HK-2 (cell line): ENCODE data around the gene TMC4.
"Not testable (repeated sequence)": the region's sequence is repeated elsewhere in the genome, so short reads cannot be mapped to it uniquely, and the experiment has no call there.

ENCODE experiments used
- DNase-seq: peaks from one replicate; pipeline ENCODE4 v3.0.0-alpha.2; 2018; ENCODE audit not compliant: unreplicated experiment

Gene TMC4

DNA sequence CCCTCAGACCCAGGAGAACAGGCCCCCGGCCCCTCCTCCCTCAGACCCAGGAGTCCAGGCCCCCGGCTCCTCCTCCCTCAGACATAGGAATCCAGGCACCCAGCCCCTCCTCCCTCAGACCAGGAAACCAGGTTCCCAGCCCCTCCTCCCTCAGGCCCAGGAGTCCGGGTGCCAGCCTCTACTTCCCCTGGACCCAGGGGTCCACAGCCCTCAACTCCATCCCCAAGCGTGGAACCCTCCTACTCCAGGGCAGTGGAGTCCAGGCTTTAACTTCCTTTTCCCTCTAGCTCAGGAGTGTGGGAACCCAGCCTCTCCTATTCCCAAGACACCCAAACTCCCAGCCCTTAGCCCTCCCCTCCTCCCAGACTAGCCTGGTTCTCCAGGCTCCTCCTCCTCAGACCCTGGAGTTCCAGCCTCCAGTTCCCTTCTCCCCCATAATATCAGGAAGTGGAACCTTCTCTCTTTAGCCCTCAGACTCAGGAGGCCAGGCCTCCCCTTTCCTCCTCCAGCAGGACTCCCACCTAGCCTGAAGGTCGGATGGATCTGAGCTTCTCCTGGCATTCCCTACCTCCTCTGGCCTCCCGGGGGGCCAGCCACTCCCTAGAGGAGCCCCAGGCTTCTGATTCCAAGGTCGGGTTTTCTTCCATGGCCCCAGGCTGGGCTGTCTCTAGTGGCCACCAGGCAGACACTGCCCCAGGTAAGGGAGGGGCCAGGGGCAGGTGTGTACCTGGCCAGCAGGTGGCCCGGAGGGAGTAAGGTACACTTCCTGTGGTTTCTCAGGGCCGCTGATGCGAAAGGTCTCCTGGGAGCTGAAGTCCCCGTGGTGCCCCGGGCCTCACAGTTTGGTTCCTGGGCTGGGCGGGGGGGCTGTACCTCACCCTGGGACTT lies at the start of gene TMC4:
Gene TMC4 (minus strand): TSS at position 690 of the 888 bp plus-strand sequence. CDS start 43 bp downstream, at position 647.
- DNase-seq: no peak

DNA sequence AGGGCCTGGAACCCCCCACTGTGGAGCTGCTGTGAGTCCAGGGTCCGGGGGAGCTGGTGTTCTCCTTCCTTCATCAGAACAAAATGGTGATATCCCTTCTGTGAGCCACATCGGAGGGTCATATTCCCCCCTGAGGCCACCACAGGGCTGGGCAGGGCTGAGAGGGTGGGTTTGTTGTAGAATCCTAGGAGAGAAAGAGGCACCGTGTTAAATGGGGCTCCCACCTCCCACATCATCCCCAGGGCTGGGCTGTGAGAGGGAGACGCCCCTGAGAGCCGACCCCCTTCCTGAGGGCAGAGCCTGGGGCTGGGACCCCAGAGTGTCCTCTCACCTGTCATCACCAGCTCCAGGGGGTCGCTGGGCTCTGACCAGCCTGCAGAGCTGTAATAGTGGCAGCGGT lies 49.0 kb upstream of the TMC4 start:
- DNase-seq: not testable (repeated sequence)

DNA sequence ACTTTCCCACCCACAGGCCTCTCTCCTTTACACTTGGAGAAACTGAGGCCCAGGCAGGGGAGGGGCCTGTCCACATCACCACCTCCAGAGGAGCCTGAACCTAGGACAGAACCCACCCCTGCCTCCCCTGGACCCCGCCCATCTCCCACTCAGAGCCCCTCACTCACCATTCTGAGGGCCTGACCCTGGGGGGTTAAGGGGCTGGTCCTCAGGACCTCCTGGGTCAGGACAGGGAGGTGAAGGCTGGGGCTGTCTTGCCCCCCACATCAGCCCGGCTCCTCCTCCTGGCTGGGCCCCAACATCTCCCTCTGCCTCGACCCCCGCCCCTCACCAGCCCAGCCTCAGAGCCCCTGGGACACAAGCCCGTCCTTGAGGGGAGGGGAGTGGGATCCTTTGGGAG lies 46.7 kb upstream of the TMC4 start:
- DNase-seq: not testable (repeated sequence)

GRCh38 chr19:54218960-54219661 lies 46.2 kb upstream of the TMC4 start:
- no peak for DNase-seq

GRCh38 chr19:54218259-54218658 lies 45.3 kb upstream of the TMC4 start:
- no peak for DNase-seq

- DNase-seq: not testable (repeated sequence)
Observed at GRCh38 chr19:54217517-54218247, 44.7 kb upstream of the TMC4 start.

DNA sequence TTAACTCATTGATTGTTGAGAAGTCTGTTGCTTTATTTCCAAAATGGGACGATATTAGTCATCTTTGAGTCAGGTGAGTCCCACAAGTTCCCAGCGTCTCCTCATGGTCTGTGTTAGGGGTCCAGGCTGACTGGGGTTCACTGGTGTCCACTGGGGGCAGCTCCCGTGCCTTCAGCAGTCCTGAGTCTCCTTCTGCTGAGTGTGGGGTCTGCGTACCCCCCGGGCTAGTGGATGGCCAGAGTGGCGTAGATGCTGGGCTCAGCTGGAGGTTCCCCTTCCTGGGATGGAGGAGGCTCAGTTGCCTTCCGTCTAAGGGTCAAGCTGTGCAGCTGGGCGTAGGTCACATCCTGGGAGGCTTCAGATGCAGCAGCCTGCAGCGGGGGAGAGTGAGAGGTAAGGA lies 43.9 kb upstream of the TMC4 start:
- no peak for DNase-seq

GRCh38 chr19:54214734-54215133 lies 41.8 kb upstream of the TMC4 start:
- not testable (repeated sequence) for DNase-seq

DNA sequence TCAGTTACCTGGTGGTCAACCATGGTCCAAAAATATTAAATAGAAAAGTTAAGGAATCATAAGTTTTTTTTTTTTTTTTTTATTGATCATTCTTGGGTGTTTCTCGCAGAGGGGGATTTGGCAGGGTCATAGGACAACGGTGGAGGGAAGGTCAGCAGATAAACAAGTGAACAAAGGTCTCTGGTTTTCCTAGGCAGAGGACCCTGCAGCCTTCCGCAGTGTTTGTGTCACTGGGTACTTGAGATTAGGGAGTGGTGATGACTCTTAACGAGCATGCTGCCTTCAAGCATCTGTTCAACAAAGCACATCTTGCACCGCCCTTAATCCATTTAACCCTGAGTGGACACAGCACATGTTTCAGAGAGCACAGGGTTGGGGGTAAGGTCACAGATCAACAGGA lies 41.3 kb upstream of the TMC4 start:
- not testable (repeated sequence) for DNase-seq

DNA sequence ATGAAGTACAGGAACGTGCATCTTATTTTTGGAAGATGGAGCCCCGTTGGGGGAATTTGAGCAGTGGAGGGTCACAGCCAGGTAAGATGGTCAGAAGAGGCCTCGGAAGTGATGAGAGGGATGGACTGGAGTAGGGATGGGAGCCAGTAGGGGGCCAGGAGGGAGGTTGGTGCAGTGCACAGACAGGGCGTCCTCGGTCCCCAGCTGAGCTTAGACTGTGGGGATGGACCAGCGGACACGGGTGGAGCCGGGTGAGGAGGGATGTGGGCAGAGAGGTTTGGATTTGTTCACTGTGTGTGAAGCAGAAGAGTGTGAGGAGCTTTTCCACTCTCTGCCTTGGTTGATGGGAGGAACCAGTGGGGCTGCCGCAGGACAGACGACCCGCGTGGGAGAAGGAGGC lies 38.3 kb upstream of the TMC4 start:
- no peak for DNase-seq

GRCh38 chr19:54209811-54210494 lies 37.0 kb upstream of the TMC4 start:
- peak; percentile 92 for DNase-seq

- no peak for DNase-seq
Observed at GRCh38 chr19:54209058-54209810, 36.3 kb upstream of the TMC4 start.

DNA sequence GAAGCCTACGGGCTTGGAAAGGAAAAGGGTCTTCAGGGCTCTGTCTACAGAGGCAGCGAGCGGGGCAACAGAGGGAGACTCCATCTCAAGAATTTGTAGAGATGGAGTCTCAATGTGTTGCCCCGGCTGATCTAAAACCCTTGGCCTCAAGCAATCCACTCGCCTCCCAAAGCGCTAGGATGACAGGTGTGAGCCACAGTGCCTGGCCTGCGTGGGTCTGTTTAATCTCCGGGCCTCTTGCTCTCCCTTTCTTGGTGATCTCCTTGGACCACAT lies 35.8 kb upstream of the TMC4 start:
- no peak for DNase-seq

DNA sequence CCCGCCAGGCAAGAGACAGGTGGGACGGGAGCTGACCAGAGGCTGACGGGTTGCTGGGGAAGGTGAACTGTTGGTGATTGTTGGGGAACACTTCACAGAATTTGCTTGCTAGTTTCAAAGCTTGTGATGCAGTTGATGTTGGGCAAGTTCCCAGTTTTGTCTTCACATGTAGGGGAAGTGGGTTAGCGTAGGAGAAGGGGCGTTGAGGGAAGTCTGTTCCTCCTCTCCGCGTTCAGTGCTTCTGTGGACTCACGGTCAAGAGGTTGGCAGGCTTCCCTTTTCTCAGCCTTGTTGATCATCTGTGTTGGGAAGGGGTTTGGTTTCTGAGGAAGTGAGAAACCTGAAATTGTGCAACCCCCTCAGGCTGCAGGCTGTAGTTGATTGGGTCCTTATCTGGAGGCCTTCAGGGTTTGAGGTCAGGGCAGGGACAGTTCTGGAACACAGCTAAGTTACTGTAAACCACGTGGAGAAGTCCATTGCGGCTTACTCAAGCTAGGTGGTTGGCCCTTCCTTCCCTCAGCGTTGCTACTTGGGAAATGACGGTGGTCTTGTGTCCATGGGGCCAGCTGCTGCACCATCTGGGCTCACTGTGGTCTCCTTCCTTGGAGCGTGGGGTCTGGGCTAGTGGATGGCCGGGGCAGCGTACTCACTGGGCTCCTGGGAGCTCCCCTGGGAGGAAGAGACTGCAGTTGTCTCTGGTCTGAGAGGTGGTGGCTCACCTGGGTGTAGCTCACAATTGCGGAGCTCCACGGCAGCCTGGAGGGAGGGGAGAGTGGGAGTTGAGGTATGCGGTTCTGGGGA lies 35.2 kb upstream of the TMC4 start:
- no peak for DNase-seq

GRCh38 chr19:54207676-54207982 lies 34.7 kb upstream of the TMC4 start:
- DNase-seq: no peak

GRCh38 chr19:54207193-54207592 lies 34.2 kb upstream of the TMC4 start:
- not testable (repeated sequence) for DNase-seq

DNA sequence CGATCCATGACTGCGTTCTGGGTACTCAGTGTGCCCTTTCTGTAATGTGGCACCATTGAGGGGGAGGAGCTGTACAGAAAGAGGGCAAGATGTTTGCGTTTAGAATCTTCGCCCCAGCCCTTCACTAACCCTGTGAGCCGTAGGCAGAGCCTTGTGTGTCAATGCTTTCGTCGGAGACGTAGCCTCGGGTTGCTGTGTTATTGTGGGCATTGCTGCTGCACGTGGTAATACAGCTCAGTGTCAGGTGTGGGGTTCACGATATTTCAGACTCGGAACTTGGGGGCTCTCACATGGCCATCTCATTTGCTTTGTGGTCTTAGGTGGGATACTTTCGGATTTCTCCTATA lies 33.8 kb upstream of the TMC4 start:
- no peak for DNase-seq

DNA sequence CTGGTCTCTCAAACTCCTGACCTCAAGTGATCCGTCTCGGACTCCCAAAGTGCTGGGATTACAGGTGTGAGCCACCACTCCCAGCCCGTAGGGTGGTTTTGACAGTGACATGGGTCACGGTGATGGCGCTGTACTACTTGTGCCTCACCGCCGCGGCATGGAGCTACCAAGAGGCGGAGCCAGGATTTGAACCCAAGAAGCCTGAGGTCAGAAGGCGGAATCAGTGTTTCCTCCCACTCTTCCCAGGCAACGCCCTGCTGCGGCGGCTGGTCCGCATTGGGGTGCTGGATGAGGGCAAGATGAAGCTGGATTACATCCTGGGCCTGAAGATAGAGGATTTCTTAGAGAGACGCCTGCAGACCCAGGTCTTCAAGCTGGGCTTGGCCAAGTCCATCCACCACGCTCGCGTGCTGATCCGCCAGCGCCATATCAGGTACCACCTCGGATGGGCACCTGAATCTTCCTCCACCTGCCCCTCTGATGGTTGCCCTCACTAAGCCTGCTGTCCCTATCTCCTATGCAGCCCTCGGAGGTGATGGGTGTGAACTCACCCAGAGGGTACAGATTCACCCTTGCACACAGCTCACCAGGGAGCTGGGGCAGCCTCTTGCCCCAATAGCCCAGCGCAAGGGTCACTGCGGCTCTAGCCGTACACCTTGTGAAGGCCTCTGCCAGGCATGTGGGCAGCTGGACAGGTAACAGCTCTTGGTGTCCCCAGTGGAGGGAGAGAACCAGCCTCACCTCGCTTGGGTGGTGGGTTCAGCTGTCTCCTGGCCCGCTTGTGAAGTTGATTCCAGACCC lies 33.3 kb upstream of the TMC4 start:
- DNase-seq: no peak

DNA sequence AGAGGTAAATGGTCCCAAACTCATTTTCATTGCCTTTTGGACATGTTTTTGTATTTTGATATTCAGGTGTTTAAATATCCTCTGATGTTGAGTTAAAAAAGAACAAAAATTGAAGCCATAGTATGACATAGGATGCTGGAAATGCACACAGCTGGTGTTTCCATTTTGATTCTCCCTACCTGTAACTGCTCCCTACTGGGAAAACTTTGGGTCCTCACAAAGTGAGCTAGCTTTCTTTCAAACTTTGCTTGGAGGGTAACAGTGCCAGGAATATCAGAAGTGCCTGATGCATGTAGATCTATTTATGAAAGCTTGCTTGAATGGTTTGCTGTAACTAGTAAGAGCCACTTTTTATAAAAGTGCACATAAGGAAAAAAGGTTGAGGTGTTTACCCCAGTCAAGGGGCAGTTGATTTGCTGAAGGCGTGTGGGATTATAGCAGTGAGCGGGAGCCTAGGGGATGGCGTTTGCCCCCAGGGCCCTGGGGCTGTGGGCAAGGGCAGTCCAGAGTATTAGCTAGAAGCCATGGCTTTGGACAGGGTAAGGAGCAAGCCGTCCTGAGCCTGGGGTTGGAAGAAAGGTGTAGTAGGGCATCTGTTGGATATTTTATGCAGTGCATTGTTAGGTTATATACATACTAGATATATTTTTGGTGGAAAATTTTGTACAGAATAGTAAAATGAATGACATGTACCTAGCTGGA lies 32.0 kb upstream of the TMC4 start:
- no peak for DNase-seq
